OCI-LY1 (cell line): ENCODE data around the gene GPR37L1.
"Not testable (repeated sequence)": the region's sequence is repeated elsewhere in the genome, so short reads cannot be mapped to it uniquely, and the experiment has no call there.

Experiments used
- EZH2 ChIP-seq: fragments of 200-600 bp; sonication (generic), shearing (Covaris generic); IDR thresholded peaks from 2 replicates; pipeline ENCODE4 v1.8.0; 2017; ENCODE audit warnings: borderline replicate concordance, mixed run types, mild to moderate bottlenecking, antibody characterized with exemption, low read length, moderate library complexity, mixed read lengths
- TF ChIP-seq, protein P1 (sequence below): fragments of 200-600 bp; sonication (generic), shearing (Covaris generic); IDR thresholded peaks from 2 replicates; pipeline ENCODE4 v1.5.1; 2017; ENCODE audit warnings: mild to moderate bottlenecking, antibody characterized with exemption, low read length, moderate library complexity, mixed read lengths

- TF ChIP-seq, protein P1, sequence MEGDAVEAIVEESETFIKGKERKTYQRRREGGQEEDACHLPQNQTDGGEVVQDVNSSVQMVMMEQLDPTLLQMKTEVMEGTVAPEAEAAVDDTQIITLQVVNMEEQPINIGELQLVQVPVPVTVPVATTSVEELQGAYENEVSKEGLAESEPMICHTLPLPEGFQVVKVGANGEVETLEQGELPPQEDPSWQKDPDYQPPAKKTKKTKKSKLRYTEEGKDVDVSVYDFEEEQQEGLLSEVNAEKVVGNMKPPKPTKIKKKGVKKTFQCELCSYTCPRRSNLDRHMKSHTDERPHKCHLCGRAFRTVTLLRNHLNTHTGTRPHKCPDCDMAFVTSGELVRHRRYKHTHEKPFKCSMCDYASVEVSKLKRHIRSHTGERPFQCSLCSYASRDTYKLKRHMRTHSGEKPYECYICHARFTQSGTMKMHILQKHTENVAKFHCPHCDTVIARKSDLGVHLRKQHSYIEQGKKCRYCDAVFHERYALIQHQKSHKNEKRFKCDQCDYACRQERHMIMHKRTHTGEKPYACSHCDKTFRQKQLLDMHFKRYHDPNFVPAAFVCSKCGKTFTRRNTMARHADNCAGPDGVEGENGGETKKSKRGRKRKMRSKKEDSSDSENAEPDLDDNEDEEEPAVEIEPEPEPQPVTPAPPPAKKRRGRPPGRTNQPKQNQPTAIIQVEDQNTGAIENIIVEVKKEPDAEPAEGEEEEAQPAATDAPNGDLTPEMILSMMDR, result not testable (repeated sequence)
- not testable (repeated sequence) for TF ChIP-seq EZH2
Observed at GRCh38 chr1:202141468-202141867, 18.8 kb downstream of the GPR37L1 start.
